GM12891 (cell line): ENCODE data around the gene TLCD3B.

ENCODE experiments used
- DNase-seq: peaks from one replicate; pipeline ENCODE4 v3.0.0; 2011; ENCODE audit warnings: low spot score; ENCODE audit not compliant: insufficient read length
- FAIRE-seq: peaks from 2 replicates; lab custom pipeline; 2011; peaks lifted over from hg19 to GRCh38; lab: Jason Lieb, UNC
- PAX5 ChIP-seq: IDR thresholded peaks from 2 replicates; pipeline ENCODE4 v1.6.1; 2011; ENCODE audit warnings: low read length, moderate library complexity, mild to moderate bottlenecking; ENCODE audit not compliant: insufficient read depth, severe bottlenecking
- POLR2A ChIP-seq: IDR thresholded peaks from 2 replicates; pipeline ENCODE4 v1.6.1; 2011; ENCODE audit warnings: low read depth, low read length, control low read depth
- POLR2AphosphoS5 ChIP-seq: IDR thresholded peaks from 2 replicates; pipeline ENCODE4 v1.6.1; 2011; ENCODE audit warnings: low read depth, low read length, control low read depth
- POU2F2 ChIP-seq: IDR thresholded peaks from 2 replicates; pipeline ENCODE4 v1.6.1; 2011; ENCODE audit warnings: low read depth, mild to moderate bottlenecking, control low read depth, low read length, moderate library complexity
- SPI1 ChIP-seq: IDR thresholded peaks from 2 replicates; pipeline ENCODE4 v1.6.1; 2011; ENCODE audit warnings: low read depth, low read length, control low read depth
- TAF1 ChIP-seq: IDR thresholded peaks from 2 replicates; pipeline ENCODE4 v1.6.1; 2011; ENCODE audit warnings: low read depth, low read length, control low read depth

The TLCD3B gene

GRCh38 chr16:29990883-29991570 is 40.0 kb downstream of the TLCD3B start:
- TF ChIP-seq PAX5, result no peak
- TF ChIP-seq SPI1, result no peak
- TF ChIP-seq POU2F2, result no peak
- no peak for TF ChIP-seq POLR2A
- no peak for TF ChIP-seq POLR2AphosphoS5
- TF ChIP-seq TAF1, result no peak
- FAIRE-seq, result no peak
- DNase-seq, result no peak

DNA sequence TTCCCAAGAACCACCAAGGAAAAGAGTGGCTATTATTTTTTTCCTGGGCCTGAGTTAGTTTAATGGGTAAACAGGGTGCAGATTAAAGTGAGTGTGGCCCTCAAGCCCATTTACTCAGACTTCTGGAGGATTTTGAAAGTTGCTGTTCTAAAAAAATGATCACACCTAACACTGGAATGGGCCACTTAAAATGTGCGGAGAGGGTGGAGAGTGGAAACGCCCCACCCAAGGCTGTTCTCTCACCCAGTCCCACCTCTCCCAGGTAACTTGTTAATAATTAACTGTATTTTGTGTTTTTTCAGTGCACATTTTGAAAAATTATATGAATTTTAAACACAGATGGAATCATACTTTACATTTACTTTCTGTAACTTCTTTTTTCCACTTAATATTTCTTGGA is 41.0 kb downstream of the TLCD3B start:
- no peak for DNase-seq
- TF ChIP-seq POLR2A (no peak), SPI1 (no peak), POU2F2 (no peak), POLR2AphosphoS5 (no peak), PAX5 (no peak)
- FAIRE-seq, result no peak

DNA sequence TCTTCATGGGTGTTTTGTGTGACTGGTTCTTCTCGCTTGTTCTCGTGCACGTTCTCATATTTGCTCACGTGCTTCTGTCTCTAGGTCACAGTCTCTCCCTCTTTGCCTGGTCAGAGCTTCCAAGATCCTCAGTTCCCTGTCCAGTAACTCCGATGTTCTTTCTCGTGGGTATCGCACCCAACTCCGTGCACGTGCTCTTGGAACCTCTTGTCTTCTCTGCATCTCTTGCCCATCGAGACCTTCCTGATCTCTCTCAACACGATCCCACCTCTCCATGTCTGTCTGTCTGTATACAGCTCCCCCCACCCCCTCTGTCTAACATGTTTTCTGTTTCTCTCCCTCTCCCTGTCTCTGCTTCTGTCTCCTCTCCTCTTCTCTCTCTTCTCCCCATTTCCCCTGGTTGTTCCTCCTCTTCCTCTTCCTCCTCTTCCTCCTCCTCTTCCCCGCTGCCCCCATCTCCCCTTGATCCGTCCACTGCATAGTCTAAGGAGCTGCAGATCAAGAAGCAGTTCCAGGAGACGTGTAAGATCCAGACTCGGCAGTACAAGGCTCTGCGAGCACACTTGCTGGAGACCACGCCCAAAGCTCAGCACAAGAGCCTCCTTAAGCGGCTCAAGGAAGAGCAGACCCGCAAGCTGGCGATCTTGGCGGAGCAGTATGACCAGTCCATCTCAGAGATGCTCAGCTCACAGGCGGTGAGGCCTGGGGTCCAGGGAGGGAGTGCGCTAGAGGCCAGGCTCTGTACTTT is 41.8 kb downstream of the TLCD3B start:
- no peak for DNase-seq
- no peak for FAIRE-seq

GRCh38 chr16:29988346-29989075 is 42.6 kb downstream of the TLCD3B start:
- DNase-seq (no peak), FAIRE-seq (no peak)
- no peak for TF ChIP-seq PAX5
- no peak for TF ChIP-seq POLR2AphosphoS5
- TF ChIP-seq POU2F2, result no peak
- no peak for TF ChIP-seq POLR2A
- TF ChIP-seq SPI1, result no peak
- no peak for TF ChIP-seq TAF1

More for the DNA sequence above, 41.8 kb downstream of the TLCD3B start:
- TF ChIP-seq TAF1, result no peak
- TF ChIP-seq SPI1, result no peak

- FAIRE-seq, result no peak
- TF ChIP-seq SPI1 (no peak), PAX5 (no peak), POLR2AphosphoS5 (no peak), POLR2A (no peak), TAF1 (no peak), POU2F2 (no peak)
These were observed 43.5 kb downstream of the TLCD3B start for GRCh38 chr16:29987371-29988085.

DNA sequence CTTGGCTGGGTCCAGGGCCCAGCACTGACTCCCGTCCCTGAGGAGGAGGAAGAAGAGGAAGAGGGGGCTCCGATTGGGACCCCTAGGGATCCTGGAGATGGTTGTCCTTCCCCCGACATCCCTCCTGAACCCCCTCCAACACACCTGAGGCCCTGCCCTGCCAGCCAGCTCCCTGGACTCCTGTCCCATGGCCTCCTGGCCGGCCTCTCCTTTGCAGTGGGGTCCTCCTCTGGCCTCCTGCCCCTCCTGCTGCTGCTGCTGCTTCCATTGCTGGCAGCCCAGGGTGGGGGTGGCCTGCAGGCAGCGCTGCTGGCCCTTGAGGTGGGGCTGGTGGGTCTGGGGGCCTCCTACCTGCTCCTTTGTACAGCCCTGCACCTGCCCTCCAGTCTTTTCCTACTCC is 44.1 kb downstream of the TLCD3B start:
- TF ChIP-seq POLR2AphosphoS5, result no peak
- no peak for TF ChIP-seq PAX5
- TF ChIP-seq TAF1, result no peak
- TF ChIP-seq SPI1, result no peak
- FAIRE-seq (no peak), DNase-seq (no peak)

More at GRCh38 chr16:29987371-29988085, 43.5 kb downstream of the TLCD3B start:
- DNase-seq, result no peak

GRCh38 chr16:29986231-29986630 is 44.8 kb downstream of the TLCD3B start:
- DNase-seq, result no peak
- FAIRE-seq, result no peak
- TF ChIP-seq TAF1, result no peak
- TF ChIP-seq POLR2A, result no peak
- no peak for TF ChIP-seq POU2F2
- no peak for TF ChIP-seq SPI1
- no peak for TF ChIP-seq POLR2AphosphoS5
- TF ChIP-seq PAX5, result no peak

DNA sequence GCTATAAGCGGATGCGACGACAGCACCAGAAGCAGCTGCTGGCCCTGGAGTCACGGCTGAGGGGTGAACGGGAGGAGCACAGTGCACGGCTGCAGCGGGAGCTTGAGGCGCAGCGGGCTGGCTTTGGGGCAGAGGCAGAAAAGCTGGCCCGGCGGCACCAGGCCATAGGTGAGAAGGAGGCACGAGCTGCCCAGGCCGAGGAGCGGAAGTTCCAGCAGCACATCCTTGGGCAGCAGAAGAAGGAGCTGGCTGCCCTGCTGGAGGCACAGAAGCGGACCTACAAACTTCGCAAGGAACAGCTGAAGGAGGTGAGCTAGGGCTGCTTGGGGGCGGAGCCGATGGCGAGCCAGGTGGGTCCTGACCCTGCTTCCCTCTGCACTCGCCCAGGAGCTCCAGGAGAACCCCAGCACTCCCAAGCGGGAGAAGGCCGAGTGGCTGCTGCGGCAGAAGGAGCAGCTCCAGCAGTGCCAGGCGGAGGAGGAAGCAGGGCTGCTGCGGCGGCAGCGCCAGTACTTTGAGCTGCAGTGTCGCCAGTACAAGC is 45.7 kb downstream of the TLCD3B start:
- no peak for DNase-seq
- FAIRE-seq, result no peak
- TF ChIP-seq POLR2AphosphoS5, result no peak
- no peak for TF ChIP-seq PAX5
- TF ChIP-seq POLR2A, result no peak
- no peak for TF ChIP-seq POU2F2
- TF ChIP-seq SPI1, result no peak
- no peak for TF ChIP-seq TAF1

DNA sequence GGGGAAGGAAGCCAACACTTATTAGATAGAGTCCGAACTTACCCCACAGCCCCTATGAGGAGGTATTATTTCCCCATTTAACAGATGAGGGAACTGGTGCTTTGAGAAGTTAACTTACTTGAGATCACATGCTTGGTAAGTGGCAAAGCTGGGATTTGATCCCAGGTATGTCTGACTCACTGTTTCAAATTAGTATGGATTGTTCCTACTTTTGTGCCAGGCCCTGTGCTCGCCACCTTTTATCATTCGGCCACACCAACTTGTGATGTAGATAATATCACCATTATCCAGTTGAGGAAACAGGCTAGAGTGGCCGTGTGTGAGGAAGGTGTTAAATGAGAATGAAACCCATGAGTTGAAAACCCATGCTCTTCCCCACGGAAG is 46.3 kb downstream of the TLCD3B start:
- FAIRE-seq, result no peak
- DNase-seq, result no peak
- TF ChIP-seq PAX5 (no peak), POLR2AphosphoS5 (no peak), POU2F2 (no peak), POLR2A (no peak), TAF1 (no peak), SPI1 (no peak)
